Stimulated activated naive CD4-positive, alpha-beta T cell (primary cell): ENCODE data around the gene PER1.

Experiments
- DNase-seq, 6 experiments: peaks; one replicate each; lab custom pipeline; 2025; lab: John Stamatoyannopoulos, UW

The PER1 gene

DNA sequence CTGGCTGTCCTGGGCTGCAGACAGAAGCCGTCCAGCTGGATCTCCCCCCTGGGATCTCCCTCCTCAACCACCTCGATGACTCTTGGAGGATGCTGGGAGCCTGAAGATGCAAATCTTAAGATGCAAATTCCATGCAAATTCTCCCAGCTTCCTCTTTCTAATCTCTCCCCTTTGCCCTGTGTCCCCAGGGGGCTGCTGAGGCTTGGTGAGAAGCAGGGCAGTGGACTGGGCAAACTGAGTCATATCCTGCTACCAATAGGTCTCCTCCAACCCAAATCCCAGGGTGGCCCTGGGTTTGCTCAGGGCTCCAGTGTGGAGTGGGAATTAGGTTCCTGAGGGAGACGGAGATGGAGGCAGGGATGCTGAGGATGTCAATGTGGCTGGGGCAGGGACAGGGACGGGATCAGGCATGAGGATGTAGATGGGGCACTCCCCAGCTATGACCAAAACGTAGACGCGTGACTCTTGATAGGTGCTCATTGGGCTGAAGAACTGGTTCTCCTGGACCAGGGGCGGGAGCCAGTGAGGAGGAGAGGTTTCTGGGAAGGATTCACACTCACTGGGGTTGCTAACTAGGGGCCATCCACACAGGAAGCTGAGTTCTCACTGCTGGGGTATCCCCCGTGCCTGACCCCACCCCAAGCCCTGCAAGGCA is 61.0 kb downstream of the PER1 start:
- DNase-seq: no peak
